Measurements from ENCODE around the gene ATXN7L2.
A peak's percentile ranks its signal among the peaks of the same experiment; 100 is the strongest.
"Not testable (repeated sequence)": the region's sequence is repeated elsewhere in the genome, so short reads cannot be mapped to it uniquely, and the experiment has no call there.

ATXN7L2 gene

DNA sequence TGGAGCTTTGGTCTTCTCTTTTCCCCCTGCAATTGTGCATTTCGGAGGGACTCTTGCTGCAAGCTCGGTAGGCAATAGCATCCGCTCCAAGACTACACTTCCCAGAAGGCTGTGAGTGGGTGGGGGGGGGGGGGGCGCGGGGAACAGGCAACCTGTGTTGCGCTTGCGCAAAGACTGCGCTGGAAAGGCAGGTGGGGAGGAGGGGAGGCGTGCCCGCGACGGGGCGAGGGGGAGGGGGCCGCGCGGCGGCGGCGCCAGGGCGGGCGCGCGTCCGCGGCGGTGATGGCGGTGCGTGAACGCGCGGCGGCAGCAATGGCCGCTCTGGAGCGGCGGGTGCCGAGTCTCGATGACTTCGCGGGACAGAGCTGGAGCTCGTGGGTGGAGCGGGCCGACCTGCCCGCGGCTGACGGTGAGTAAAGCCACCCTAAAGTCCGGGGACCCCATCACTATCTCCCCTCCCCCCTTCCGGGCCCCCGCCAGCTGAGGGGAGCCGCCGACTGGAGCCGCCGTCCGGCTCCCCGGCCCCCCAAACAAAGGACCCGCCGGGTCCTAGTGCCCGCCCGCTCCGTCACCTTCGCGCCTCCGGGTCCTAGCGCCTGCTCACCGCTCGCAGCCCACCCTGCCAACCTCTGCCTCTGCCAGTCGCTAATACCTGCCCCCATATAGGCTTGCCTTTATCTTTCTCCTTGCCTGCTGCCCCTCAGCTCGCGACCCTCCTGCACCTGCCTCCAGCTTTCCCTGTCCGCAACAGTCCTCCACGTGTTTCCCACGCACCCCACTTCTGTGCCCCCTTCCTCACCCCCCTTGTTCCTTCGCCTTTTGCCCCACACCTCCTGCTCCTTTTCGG, at the start of gene ATXN7L2:
Gene ATXN7L2, plus strand, starts transcription at position 234 of the 847 bp plus-strand sequence. Its CDS starts 49 bp downstream, at position 283.
- peak; percentile 96 for DNase-seq

DNA sequence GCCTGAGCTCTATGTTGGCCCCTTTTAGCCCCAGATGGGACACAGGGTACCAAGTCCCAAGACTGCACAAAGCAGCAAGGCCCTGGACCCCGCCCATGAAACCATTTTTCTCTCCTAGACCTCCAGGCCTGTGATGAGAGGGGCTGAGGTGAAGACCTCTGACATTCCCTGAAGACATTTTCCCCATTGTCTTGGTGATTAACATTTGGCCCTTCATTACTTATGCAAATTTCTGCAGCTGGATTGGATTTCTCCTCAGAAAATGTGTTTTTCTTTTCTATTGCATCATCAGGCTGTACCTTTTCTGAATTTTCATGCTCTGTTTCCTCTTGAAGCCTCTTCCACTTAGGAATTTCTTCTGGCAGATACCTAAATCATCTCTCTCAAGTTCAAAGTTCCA, 49.2 kb upstream of the ATXN7L2 start:
- no peak for DNase-seq

DNA sequence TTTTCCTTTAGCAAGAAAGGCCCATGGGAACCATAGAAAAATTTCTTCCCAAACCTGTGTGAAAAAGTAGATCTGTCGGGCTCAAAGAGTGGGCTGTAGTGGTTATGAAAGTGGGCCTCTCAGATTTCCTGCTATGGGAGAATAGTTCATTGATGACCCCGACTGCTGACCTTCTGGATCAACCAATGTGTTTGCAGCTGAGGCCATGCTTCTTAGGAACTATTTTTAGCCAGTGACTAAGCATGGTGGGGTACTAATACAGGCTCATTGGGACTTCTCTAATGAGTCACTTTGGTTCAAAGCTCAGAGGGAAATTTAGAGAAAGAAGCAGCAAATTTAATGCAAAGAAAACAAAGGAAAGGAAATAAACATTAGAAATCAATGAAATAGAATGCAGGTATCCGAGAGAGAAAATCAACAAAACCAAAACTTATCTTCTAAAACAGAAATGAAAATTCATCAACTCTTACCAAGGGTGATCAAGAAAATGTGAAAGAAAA, 44.9 kb upstream of the ATXN7L2 start:
- DNase-seq: no peak

GRCh38 chr1:109441069-109441468, 42.6 kb upstream of the ATXN7L2 start:
- no peak for DNase-seq

GRCh38 chr1:109443476-109443875, 40.2 kb upstream of the ATXN7L2 start:
- DNase-seq: no peak

DNA sequence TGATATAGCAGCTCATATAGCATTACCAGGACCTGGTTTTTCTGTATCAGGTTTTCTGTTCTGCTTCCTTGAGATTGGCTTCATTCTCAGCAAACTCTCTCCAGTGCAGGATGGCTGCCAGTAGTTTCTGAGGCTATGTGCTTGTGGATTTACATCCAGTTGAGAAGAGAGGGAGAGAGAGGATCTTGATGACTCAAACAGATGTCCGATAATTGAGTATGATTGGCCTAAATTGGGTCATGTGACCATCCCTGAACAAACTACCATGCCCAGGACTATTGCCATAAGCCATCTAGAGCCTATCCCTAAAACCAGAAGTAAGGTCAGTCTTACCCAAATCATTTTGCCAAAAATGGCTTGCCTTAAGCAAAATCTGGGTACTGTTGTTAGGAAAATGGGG, 39.4 kb upstream of the ATXN7L2 start:
- DNase-seq: no peak

DNA sequence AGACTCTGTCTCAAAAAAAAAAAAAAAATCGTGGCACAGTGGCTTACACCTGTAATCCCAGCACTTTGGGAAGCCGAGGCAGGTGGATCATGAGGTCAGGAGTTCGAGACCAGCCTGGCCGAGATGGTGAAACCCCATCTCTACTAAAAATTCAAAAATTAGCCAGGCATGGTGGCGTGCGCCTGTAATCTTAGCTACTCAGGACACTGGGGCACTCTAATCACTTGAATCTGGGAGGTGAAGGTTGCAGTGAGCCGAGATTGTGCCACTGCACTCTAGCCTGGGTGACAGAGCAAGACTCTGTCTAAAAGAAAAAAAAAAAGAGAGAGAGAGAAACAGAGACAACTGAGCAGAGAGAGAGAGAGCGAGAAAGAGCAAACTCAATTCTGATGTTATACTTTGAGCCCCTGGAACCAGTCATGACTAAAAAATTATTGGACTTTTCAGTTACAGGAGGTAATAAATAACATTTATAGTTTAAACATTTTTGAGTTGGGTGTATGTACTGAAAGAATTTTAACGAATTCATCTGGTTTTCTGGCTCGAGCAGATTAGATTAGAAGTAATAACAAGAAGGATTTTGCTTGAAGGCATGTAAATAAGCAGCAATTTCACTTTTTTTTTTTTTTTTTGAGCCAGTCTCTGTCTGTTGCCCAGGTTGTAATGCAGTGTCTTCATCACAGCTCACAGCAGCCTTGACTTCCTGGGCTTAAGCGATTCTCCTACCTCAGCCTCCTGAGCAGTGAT, 37.6 kb upstream of the ATXN7L2 start:
- DNase-seq: not testable (repeated sequence)

DNA sequence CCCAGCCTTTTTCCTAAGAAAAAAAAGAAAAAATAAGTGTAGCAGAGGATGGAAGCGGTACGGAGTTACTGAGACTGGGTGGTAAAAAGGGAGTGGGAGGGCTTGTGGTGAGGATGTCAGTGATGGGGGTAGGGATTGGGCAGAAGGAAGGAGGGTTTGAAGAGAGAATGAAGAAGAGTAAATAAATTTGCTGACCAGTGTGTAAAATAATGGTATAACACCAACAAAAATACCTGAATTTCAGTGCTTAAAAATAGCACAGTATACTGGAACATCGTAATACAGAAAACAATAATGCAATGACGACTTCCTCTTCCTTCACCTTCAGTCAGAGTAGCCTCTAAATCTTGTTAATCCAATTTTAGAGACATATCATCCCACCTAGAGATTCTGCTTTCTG, 36.2 kb upstream of the ATXN7L2 start:
- DNase-seq: no peak

- DNase-seq: no peak
Observed at GRCh38 chr1:109454497-109455133, 29.1 kb upstream of the ATXN7L2 start.

GRCh38 chr1:109457819-109458218, 25.9 kb upstream of the ATXN7L2 start:
- no peak for DNase-seq

DNA sequence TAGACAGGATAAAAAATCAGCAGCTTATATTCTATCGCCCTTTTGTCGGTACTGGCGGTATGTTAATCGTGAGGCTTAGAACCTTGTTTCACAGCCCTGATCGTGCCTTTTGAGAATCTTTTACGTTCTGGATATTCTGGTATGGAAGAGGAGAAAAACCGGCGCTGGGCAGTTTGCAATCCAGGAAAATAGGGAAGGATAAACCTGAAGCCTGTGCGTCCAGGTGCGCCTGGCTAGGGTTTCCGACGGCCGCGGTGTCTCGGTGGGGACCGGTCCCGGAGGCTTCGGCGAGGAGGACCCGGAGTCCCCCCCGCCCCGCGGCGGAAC, 17.6 kb upstream of the ATXN7L2 start:
- no peak for DNase-seq

GRCh38 chr1:109466452-109467300, 17.0 kb upstream of the ATXN7L2 start, which contains the start of gene SYPL2:
SYPL2 (plus strand) TSS chr1:109466546; CDS start chr1:109466844, 298 bp downstream.
- no peak for DNase-seq

GRCh38 chr1:109467301-109467777, 16.4 kb upstream of the ATXN7L2 start:
- no peak for DNase-seq

GRCh38 chr1:109468061-109468460, 15.6 kb upstream of the ATXN7L2 start:
- DNase-seq: no peak

DNA sequence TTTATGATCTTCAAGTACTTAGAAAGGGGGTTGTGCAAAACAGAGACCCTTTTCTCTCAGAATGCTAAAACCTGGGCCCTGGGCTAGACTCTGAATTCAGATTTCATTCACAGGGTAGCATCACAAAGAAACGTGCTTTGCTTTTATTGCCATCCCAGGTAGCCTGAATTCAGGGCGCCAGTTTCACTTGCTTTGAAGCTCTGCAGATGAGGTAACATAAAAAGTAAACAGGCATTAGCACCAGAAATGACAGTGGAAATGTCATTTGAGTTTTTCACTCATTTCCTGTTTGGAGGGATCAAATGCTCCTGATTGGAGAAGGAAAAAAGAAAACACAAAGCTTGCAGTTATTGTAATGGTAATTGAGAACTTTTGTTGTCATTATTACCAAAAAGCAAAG, 14.8 kb upstream of the ATXN7L2 start:
- DNase-seq: no peak

DNA sequence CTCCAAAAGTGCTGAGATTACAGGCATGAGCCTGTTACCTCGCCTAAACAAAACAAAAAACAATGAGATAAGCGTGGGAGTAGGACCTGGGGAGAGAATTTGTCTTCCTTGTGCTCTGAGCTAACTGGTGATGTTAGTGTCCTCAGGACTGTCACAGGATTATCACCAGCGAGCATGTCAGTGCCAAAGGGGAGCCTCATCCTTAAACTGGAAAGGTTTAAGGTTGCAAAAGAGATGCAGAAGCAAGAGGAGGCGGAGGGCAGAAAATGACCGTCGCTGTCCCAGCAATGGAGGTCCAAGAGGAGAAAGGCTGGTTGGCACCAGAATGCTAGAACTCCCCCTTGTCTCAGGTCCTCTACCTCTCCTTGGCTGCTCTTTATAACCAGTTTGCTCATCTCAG, 13.5 kb upstream of the ATXN7L2 start:
- no peak for DNase-seq

DNA sequence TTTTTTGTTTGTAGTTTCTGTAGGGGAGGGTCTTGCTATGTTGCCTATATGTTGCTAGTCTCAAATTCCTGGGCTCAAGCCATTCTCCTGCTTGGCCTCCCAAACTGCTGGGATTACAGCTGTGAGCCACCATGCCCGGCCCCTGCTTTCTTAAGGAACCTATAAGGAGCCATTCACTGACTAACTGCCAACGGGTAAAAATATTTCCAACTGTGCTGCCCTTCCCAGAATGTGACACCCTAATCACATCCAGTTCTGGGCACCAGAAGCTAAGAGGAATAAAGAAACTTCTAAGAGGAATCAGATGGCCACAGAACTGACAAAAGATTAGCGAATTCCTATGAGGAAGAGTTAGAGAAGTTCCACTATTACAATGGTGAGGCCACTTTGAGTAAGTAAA, 10.9 kb upstream of the ATXN7L2 start:
- DNase-seq: no peak

- not testable (repeated sequence) for DNase-seq
Observed at GRCh38 chr1:109473284-109474057, 10.2 kb upstream of the ATXN7L2 start.

DNA sequence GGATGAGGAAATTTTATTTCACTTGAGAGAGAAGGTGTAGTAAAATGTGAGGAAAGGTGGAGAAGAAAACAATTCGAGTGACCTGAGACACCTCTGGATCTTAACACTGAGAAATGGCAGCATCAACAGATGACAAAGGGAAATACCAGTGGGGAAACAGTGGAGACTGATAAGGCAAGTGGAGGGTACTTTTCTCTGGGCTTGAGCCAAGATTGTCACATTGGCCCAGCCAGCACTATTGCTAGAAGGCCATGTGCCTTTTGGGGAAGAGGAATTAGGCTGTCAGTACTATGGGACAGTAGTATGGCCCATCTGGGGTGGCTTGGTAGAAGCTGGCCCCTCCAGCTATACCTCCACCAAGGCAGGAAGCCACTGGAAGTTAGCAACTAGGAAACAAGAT, 9.0 kb upstream of the ATXN7L2 start:
- no peak for DNase-seq

DNA sequence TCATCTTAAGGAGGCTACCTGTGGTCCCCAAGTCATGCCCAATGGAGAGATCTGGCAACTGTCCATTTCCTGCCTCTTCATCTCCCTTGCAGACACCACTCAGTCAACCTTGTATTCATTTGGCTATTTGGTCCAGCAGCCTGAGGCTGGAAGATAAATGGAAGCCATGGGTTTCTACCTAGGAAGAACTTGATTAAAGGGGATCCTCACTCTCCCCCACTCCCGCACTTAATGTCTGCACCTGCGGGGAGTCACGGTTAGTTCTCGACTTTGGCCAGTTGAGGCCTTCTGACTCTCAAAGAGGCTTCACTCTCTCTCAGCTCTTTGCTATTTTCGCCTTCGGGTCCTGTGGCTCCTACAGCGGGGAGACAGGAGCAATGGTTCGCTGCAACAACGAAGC, 8.4 kb upstream of the ATXN7L2 start:
- DNase-seq: no peak

DNA sequence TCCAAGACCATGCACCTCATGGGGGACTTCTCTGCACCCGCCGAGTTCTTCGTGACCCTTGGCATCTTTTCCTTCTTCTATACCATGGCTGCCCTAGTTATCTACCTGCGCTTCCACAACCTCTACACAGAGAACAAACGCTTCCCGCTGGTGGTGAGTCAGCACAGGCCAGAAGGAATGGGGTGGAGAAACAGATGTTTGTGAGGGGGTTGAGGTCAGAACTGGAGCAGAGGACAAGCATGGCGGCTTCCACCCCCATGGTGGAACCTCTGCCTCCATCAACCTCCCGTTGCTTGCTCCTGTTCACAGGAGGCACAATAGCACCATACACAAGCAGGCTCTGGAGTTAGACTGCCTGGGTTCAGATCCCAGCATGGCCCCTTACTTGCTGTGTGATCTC, 6.9 kb upstream of the ATXN7L2 start:
- DNase-seq: no peak

GRCh38 chr1:109477821-109478220, 5.9 kb upstream of the ATXN7L2 start:
- no peak for DNase-seq
